GM23248 (cell line): ENCODE data around the gene FSD1L. TPM values are rescaled to one million over a fixed set of nuclear protein-coding genes. Genes with fewer than 3 reads are reported as not detected.

Source experiments
- DNase-seq: peaks from one replicate; pipeline ENCODE4 v3.0.0-alpha.2; 2015
- H2AFZ ChIP-seq: fragments of 200-600 bp; sonication (generic); 2 replicates; pipeline ENCODE4 v1.6.1; 2016; ENCODE audit warnings: antibody characterized with exemption
- H3F3A ChIP-seq: fragments of 200-600 bp; sonication (generic); 2 replicates; pipeline ENCODE4 v1.6.1; 2016; ENCODE audit warnings: mild to moderate bottlenecking, antibody characterized with exemption, mixed run types; ENCODE audit not compliant: insufficient read depth
- H3K27ac ChIP-seq: fragments of 200-600 bp; sonication (generic); 2 replicates; pipeline ENCODE4 v1.5.1; 2016; ENCODE audit warnings: mild to moderate bottlenecking
- H3K27me3 ChIP-seq: fragments of 200-600 bp; sonication (generic); replicated peaks from 2 replicates; pipeline ENCODE4 v1.6.1; 2016; ENCODE audit warnings: mild to moderate bottlenecking; ENCODE audit not compliant: insufficient read depth
- H3K36me3 ChIP-seq: fragments of 200-600 bp; sonication (generic); 2 replicates; pipeline ENCODE4 v1.6.1; 2016; ENCODE audit warnings: low read depth, mild to moderate bottlenecking
- H3K4me1 ChIP-seq: fragments of 200-600 bp; sonication (generic); 2 replicates; pipeline ENCODE4 v1.6.1; 2016; ENCODE audit warnings: mild to moderate bottlenecking; ENCODE audit not compliant: insufficient read depth
- H3K4me2 ChIP-seq: fragments of 200-600 bp; sonication (generic); one replicate; pipeline ENCODE4 v1.6.1; 2016; ENCODE audit warnings: mild to moderate bottlenecking; ENCODE audit not compliant: unreplicated experiment
- H3K4me3 ChIP-seq: fragments of 200-600 bp; sonication (generic); 2 replicates; pipeline ENCODE4 v1.5.1; 2016; ENCODE audit warnings: mild to moderate bottlenecking
- H3K79me2 ChIP-seq: fragments of 200-600 bp; sonication (generic); 2 replicates; pipeline ENCODE4 v1.6.1; 2016; ENCODE audit warnings: mild to moderate bottlenecking; ENCODE audit not compliant: insufficient read depth
- H3K9ac ChIP-seq: fragments of 200-600 bp; sonication (generic); 2 replicates; pipeline ENCODE4 v1.6.1; 2016; ENCODE audit warnings: mild to moderate bottlenecking
- H3K9me2 ChIP-seq: fragments of 200-600 bp; sonication (generic); 2 replicates; pipeline ENCODE4 v1.6.1; 2016; ENCODE audit warnings: mixed run types, mild to moderate bottlenecking, moderate library complexity; ENCODE audit not compliant: insufficient read depth
- H3K9me3 ChIP-seq: fragments of 200-600 bp; sonication (generic); one replicate; pipeline ENCODE4 v1.6.1; 2017; ENCODE audit warnings: low read depth
- H4K20me1 ChIP-seq: fragments of 200-600 bp; sonication (generic); 2 replicates; pipeline ENCODE4 v1.6.0; 2016; ENCODE audit not compliant: insufficient read depth
- EZH2 ChIP-seq: fragments of 200-600 bp; sonication (generic); IDR thresholded peaks from 2 replicates; pipeline ENCODE4 v1.6.1; 2018; ENCODE audit warnings: antibody characterized with exemption, mild to moderate bottlenecking; ENCODE audit not compliant: insufficient read depth, poor library complexity, severe bottlenecking
- EZH2phosphoT487 ChIP-seq: fragments of 200-600 bp; sonication (generic); IDR thresholded peaks from 2 replicates; pipeline ENCODE4 v1.6.1; 2018; ENCODE audit warnings: antibody characterized with exemption, moderate library complexity, mild to moderate bottlenecking, low read depth; ENCODE audit not compliant: insufficient read depth
- WGBS, 2 experiments: methylation state at CpG; one replicate each; pipeline ENCODE4 v1.1.6; 2015 to 2017; ENCODE audit warnings: low lambda C conversion rate in 2 of 2, low coverage in 1 of 2; ENCODE audit errors: missing lambda C conversion rate in 2 of 2; 5-methylcytosine and 5-hydroxymethylcytosine counted together
- in situ Hi-C: fragments of 300-500 bp; cut with MboI; formaldehyde crosslinking; loops from 2 replicates; pipeline ENCODE4 v1.15.0; 2020
- polyA plus RNA-seq: library from polyadenylated mRNA; unstranded; fragments of >200 nt; fragmentation: Nextera tagmentation; extraction: Ambion mirVana; gene quantifications from 2 replicates; pipeline ENCODE4 v1.2.1, GENCODE V29; 2016
- total RNA-seq: library from RNA; depleted of rRNA; stranded (reverse); fragments of >200 nt; shearing (Covaris generic); gene quantifications from 2 replicates; pipeline ENCODE4 v1.2.3, GENCODE V29; 2014

The FSD1L gene
- total and polyA plus RNA-seq, 2 experiments from 2014 or later = 2.7 TPM

DNA sequence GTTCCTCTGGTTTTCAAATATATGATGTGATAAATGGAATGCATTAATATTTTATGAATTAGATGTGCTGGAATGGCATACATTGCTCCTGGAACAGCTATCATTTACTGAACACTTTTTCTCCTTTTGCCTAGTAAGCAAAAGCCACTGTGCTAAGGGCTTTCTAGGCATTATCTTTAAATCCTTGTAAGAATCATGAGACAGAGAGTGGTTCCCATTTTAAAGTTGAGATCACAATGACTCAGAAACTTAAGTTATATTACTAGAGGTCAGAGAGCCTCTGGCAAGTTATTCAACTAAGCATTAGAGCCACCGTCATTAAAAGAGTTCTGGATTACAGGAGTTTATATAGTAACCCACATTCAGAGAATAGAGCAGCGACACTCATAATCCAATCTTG lies 26.7 kb upstream of the FSD1L start:
- Histone ChIP-seq H3K4me1 (no peaks in the 10 kb centered on the region), H4K20me1 (no peaks in the 10 kb centered on the region), H3K9me2 (no peaks in the 10 kb centered on the region), H3K9ac (no peak overlapping the region), H3K4me2 (no peak overlapping the region), H3K79me2 (no peaks in the 10 kb centered on the region), H3K36me3 (no peaks in the 10 kb centered on the region), H3K4me3 (no peak overlapping the region), H2AFZ (no peak overlapping the region), H3K27ac (no peak overlapping the region), H3F3A (no peaks in the 10 kb centered on the region), H3K27me3 (no peaks in the 10 kb centered on the region), H3K9me3 (no peaks in the 10 kb centered on the region)
- 88 to 100% methylated on average over 2 of the region's 2 CpGs for whole genome bisulfite sequencing, 2 experiments
- in situ Hi-C loops = no loop called here
- no peak for TF ChIP-seq EZH2
- no peak for TF ChIP-seq EZH2phosphoT487
- DNase-seq = peak; percentile 7

DNA sequence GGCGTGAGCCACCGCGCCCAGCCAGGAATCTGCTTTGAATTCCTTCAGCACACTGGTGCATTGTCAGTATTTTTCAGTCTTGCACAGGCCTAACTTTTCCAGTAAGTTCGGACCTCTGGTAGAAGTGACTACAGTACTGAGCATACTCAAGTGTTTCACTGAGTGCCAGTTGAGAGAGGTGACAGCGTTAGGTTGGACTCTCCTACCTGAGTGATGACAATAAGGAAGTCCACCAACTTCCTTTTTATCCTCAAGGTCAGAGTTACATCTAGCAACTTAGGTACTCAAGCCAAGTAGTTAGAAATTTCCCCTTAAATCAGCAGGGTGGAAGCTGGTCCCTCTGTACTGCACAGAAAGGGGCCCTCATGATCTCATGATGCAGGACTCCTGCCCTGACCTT lies 26.0 kb upstream of the FSD1L start:
- H2AFZ ChIP-seq = no peak overlapping the region
- no peak overlapping the region for H3K27ac ChIP-seq
- no peaks in the 10 kb centered on the region for H3K4me1 ChIP-seq
- H3K9ac ChIP-seq = no peak overlapping the region
- TF ChIP-seq EZH2 (no peak), EZH2phosphoT487 (no peak)
- H3K9me3 ChIP-seq = no peaks in the 10 kb centered on the region
- in situ Hi-C loops = no loop called here
- no peak overlapping the region for H3K4me3 ChIP-seq
- 99 to 100% methylated on average over 5 of the region's 5 CpGs for WGBS, 2 experiments
- H3K27me3 ChIP-seq = no peaks in the 10 kb centered on the region
- H3K79me2 ChIP-seq = no peaks in the 10 kb centered on the region
- H3F3A ChIP-seq = no peaks in the 10 kb centered on the region
- DNase-seq = no peak
- H3K4me2 ChIP-seq = no peak overlapping the region
- no peaks in the 10 kb centered on the region for H4K20me1 ChIP-seq
- no peaks in the 10 kb centered on the region for H3K36me3 ChIP-seq
- no peaks in the 10 kb centered on the region for H3K9me2 ChIP-seq

DNA sequence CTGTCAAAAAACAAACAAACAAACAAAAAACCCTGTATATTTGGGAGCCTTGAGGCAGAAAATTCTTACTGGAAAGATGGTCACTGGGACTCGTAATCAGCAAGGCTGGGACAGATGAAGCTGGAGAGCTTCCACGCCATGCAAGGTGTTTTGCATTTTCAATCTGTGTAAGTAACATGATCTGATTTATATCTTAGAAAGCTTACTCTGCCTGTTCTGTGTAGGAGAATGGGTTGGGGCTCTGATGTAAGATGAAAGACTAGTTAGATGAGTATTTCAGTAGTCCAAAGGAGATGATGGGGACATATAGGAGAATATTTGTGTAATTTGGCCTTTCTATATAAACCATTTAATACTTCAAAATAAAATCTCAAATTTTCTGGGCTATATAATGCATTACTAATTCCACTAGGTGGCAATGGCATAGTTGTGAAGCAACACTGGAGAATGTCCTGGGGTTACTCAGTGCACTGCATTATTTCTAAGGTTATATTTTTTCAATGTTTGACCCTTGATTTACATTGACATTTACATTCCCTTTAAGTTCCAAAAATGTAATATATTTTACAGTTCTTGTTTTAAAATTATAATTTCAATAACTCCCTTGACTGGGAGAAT lies 21.9 kb upstream of the FSD1L start:
- H3K36me3 ChIP-seq = no peaks in the 10 kb centered on the region
- H3K9ac ChIP-seq = no peak overlapping the region
- H3K9me3 ChIP-seq = no peaks in the 10 kb centered on the region
- H3K27me3 ChIP-seq = no peaks in the 10 kb centered on the region
- no peaks in the 10 kb centered on the region for H3K79me2 ChIP-seq
- DNase-seq = peak; percentile 68
- H3K27ac ChIP-seq = no peak overlapping the region
- H3F3A ChIP-seq = no peaks in the 10 kb centered on the region
- H2AFZ ChIP-seq = no peak overlapping the region
- H3K4me2 ChIP-seq = no peak overlapping the region
- no peak for TF ChIP-seq EZH2
- H4K20me1 ChIP-seq = no peaks in the 10 kb centered on the region
- H3K9me2 ChIP-seq = no peaks in the 10 kb centered on the region
- H3K4me1 ChIP-seq = no peaks in the 10 kb centered on the region
- 43 to 58% methylated on average over 2 of the region's 2 CpGs for WGBS, 2 experiments
- in situ Hi-C loops = loop anchor here (25.0 kb wide), 1 partner anchor 286 kb away; no protein-coding TSS in a partner anchor
- no peak overlapping the region for H3K4me3 ChIP-seq

DNA sequence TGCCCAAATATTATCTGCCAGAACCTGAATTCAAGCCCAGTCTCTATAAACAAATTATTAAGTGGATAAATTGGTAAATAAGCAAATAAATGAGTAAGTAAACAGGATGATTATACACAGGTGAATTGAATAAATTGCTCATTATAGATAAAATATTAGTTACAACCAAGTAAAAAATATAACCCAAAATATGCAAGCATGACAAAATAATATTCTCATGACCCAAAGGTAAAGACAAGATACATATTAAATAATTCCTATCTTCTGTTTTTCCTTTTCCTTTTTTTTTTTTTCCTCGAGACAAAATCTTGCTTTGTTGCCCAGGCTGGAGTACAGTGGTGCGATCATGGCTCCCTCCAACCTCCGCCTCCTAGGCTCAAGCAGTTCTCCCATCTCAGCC lies 21.2 kb upstream of the FSD1L start:
- no peaks in the 10 kb centered on the region for H3K36me3 ChIP-seq
- in situ Hi-C loops = loop anchor here (25.0 kb wide), 1 partner anchor 286 kb away; no protein-coding TSS in a partner anchor
- H4K20me1 ChIP-seq = no peaks in the 10 kb centered on the region
- no peak overlapping the region for H3K4me2 ChIP-seq
- TF ChIP-seq EZH2 = no peak
- TF ChIP-seq EZH2phosphoT487 = no peak
- H3K9me3 ChIP-seq = no peaks in the 10 kb centered on the region
- H3F3A ChIP-seq = no peaks in the 10 kb centered on the region
- H3K27ac ChIP-seq = no peak overlapping the region
- H3K4me3 ChIP-seq = no peak overlapping the region
- no peaks in the 10 kb centered on the region for H3K4me1 ChIP-seq
- H3K9ac ChIP-seq = no peak overlapping the region
- no peak for DNase-seq
- no peaks in the 10 kb centered on the region for H3K9me2 ChIP-seq
- H3K79me2 ChIP-seq = no peaks in the 10 kb centered on the region
- no peaks in the 10 kb centered on the region for H3K27me3 ChIP-seq
- WGBS, 2 experiments = 89 to 94% methylated on average over 3 of the region's 3 CpGs
- H2AFZ ChIP-seq = no peak overlapping the region
